Activated T-helper 1 cell treated with anti-CD3 and anti-CD28 coated beads, Interleukin-2, amount 50 U/mL, for 16 hours (primary cell): Measurements from ENCODE around the gene DNMT3L.
"Not testable (repeated sequence)": the region's sequence is repeated elsewhere in the genome, so short reads cannot be mapped to it uniquely, and the experiment has no call there.

ENCODE experiments used
- DNase-seq, 2 donors: peaks; one replicate each; pipeline ENCODE4 v3.0.0-alpha.2; 2020; ENCODE audit warnings: low read depth in 1 of 2, low spot score in 1 of 2

The DNMT3L gene

DNA sequence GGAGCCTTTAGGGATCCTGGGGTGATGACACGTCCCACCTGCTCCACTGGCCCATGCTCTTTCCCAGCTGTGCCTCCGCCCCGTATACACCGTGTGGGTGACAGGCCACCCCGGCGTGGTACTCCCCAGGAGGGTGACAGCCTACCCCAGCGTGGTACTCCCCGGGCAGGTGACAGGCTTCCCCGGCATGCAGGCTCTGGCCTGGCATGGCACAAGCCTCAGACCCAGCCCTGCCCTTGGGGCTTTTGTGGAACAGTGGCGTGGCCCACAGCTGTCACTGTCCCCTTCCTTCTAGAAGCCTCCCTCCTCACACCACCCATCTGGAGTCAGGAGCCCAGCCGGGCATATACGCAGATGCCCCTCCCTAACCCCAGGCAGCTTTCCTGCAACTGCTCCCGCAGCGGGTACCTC, 33.5 kb upstream of the DNMT3L start:
- DNase-seq = no peak

DNA sequence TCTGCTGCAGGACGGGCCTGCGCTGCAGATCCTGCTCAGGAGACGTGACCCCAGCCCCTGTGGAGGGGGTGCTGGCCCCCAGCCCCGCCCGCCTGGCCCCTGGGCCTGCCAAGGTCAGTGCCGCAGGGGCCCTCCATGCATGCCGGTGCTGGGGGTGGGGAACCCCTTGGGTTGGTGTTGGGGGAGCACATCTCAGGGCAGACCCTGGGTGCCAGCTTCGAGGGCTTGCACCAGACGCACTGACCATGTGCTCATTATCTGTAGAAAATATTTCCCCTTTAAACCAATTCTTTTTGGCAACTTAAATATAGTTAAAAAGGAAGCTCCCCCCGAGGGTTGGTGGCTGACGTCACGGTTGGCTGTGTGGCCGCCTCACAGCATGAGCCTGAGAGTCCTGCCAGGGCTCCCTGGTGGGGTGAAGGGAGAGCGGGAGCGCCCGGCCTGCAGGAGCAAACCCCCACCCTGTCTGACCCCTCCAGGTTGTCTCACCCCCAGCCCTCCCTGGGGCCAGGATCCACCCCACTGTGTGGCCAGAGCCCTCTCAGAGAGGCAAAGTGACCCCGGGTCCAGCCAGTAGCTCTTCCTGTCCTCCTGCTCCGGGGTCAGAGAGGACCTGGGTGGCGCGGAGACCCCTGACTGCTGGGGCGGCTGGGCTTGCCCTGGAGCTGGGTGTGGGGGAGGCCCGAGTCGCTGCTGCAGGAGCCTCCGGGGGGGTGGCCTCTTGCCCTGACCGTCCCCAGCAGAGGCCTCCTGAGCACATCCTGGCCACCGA, 32.9 kb upstream of the DNMT3L start:
- no peak for DNase-seq

DNA sequence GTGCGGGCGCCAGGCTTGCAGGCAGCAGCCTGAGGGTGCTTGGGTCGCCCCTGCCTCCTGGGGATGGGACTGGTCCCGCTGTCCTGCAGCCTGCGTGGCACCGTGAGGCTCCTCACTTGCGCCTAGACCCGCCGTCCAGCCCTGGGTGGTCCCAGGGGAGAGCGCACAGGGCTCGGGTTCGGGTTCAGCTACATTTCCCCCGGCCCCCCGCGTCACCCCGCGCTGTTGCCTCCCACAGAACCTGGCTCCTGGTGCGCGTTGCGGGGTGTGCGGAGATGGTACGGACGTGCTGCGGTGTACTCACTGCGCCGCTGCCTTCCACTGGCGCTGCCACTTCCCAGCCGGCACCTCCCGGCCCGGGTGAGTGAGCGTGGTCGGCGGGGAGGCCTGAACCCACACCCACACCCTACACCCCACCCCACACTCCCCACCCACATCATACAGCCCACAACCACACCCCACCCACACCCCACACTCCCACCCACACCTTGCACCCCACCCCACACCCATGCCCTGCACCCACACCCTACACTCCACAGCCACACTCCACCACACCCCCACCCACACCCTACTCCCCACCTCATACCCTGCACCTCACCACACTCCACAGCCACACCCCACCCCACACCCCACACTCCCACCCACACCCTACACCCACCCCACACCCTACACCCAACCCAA, 32.0 kb upstream of the DNMT3L start:
- no peak for DNase-seq

DNA sequence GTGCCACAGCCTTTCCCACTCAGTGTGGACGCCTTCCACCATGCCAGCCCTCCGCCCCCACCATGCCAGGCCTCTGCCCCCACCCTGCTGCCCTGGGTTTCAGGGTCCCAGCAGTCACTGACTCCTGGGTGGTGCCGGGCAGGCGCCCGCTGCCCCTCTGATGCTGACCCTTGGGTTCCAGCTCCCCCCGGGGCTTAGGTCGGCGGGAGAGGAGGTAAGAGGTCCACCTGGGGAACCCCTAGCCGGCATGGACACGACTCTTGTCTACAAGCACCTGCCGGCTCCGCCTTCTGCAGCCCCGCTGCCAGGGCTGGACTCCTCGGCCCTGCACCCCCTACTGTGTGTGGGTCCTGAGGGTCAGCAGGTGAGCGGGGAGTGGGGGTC, 31.1 kb upstream of the DNMT3L start:
- no peak for DNase-seq

DNA sequence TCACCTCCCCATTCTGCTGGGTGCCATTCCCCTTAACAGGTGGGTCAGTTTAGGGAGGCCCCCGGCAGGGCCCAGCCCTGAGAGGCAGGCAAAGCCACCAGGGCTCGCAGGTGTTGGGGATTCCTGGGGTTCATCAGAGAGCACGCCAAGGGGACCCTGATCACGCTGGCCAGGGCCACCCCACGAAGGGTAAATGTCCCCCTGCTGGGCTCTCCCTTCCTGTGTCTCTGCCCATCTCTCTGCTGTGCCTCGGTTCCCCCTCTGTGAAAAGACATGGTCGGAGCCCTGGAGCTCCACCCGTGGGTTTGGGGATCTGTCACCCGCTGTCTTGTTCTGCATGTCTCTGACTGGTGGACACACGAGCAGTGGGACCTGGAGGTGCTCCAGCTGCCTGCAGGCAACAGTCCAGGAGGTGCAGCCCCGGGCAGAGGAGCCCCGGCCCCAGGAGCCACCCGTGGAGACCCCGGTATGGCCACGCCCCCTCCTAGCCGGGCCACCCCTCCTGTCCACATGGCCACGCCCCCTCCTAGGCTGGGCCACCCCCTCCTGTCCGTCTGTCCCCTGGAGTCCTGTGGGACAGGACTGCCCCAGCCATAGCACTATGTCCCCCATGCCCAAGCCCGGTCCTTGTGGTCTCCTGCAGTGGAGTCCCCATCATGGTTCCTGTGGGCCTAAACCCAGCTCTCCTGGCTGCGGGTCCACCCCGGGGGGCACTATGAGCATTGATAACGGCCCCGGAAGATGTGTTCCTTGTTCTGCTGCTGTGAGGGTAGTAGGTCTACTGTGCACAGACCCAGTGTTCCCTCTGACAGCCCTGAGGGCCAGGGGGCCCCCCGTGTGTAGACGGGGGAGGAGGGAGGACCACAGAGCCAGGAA, 30.5 kb upstream of the DNMT3L start:
- no peak for DNase-seq

DNA sequence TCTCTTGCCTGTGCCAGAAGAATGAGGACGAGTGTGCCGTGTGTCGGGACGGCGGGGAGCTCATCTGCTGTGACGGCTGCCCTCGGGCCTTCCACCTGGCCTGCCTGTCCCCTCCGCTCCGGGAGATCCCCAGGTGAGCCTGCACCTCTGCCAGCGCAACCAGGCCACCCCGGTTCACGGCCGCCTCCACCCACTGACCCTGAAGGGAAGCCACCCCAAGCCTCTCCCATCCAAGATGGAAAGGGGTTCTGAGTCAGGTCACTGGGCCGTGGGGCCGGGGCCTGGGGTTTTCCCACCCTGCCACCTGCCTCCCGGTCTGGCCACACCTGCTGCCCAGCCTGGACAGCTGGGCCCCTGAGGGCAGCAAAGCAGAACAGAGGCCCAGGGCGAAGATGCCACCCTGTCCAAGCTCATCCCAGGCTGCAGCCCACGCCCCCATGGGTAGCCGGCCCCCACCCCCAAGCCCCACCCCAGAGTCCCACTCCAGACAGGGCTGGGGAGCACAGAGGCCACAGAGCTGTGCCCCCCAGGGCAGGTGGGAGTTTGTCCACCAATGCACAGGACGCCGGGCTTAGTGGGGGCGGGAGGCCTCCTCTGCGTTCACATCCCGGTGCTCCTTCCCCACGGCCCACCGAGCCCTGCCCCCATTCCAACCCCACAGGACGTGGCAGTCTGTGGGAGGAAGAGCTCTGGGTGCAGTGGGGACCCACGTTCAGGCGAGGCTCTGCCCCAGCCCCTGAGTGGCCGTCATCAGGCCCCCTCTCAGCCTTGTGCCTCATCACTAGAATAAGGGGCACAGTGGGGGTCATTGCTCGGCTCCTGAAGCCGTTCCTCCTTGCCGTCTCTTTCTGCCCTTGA, 29.6 kb upstream of the DNMT3L start:
- DNase-seq = no peak

DNA sequence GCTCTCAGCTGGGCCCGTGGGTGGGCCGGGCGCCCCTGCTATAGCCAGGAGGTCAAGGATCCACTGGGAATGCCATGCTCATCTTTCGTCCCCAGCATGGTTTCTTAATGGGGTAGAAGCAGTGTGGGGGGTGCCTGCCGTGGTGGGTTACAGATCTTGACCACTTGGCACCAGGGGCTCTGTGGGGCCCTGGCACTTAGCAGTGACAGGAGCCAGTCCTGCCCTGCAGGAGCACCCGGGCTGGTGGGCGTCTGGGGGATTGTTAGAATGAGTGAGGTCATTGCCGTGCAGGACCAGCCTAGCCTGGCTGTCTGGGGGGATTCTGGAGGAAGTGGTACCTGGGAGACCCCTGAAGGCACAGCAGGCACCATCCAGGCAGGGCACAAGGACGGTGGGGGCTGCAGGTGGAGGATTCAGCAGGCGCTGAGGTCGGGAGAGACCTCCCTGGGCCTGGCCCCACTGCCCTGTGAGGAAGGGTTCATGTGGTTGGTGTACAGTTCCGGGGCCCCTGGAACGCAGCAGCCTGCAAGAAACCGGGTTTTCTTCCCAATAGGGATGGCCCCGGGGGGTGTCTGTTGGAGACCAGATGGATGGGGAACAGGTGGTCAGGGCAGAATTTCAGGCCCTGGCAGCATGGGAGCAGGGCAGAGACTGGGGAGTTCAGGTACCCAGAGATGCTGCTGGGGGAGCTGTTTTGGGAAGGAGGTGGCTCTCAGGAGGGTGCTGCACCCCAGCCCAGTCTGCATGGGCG, 28.8 kb upstream of the DNMT3L start:
- DNase-seq = no peak

DNA sequence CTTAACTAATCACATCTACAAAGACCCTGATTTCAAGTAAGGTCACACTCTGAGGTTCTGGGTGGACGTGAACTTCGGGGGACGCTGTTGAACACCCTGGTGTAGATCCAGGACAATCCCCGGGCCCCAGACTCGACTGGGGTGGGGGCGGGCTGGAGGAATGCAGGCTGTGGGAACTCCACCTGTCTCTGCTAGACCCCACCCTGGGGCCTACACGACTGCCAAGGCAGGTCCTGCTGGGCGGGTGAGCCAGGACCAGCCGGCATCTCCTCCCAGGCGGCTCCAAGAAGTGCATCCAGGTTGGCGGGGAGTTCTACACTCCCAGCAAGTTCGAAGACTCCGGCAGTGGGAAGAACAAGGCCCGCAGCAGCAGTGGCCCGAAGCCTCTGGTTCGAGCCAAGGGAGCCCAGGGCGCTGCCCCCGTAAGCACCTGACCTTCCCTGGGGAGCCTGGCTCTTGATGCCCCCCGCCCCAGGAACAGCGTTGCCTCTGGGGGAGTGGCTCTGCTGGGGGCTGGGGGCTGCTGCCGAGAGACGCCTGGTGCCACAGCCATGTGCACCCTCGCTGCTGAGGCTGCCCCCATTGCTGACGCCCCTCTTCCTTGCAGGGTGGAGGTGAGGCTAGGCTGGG, 27.8 kb upstream of the DNMT3L start:
- no peak for DNase-seq

DNA sequence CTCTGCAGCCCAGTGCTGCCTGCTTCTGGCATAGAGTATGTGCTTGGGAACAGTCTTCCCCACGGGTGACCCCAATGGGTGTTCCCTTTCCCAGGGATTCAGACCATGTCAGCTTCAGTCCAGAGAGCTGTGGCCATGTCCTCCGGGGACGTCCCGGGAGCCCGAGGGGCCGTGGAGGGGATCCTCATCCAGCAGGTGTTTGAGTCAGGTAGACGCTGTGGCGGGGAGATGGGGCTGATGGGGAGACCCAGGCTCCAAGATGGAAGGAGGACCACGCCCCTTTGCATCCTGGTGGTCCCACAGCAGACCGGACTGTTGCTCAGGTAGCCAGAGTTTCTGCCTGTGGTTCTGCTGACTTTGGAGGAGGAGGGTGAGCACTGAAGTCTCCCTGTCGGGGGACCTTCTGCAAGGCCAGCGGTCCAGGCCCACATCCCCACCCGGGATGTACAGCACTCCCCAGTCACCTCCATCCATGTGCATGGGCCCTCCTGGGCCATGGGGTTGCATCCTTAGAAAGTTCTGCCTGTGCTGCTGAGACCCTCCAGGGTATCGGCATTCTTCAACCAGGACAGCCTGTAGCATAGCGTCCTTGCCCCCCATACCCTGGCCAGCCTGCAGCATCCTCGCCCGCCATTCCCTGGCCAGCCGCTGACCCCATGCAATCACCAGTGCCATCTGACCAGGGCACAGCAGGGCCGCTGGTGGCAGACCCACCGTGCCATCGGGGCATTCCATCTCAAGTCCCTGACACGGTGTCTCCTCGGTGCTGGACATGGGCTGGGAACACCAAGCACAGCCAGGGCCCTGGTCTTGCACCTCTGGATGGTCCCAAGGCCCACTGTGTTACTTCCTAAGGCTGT, 26.8 kb upstream of the DNMT3L start:
- no peak for DNase-seq

DNA sequence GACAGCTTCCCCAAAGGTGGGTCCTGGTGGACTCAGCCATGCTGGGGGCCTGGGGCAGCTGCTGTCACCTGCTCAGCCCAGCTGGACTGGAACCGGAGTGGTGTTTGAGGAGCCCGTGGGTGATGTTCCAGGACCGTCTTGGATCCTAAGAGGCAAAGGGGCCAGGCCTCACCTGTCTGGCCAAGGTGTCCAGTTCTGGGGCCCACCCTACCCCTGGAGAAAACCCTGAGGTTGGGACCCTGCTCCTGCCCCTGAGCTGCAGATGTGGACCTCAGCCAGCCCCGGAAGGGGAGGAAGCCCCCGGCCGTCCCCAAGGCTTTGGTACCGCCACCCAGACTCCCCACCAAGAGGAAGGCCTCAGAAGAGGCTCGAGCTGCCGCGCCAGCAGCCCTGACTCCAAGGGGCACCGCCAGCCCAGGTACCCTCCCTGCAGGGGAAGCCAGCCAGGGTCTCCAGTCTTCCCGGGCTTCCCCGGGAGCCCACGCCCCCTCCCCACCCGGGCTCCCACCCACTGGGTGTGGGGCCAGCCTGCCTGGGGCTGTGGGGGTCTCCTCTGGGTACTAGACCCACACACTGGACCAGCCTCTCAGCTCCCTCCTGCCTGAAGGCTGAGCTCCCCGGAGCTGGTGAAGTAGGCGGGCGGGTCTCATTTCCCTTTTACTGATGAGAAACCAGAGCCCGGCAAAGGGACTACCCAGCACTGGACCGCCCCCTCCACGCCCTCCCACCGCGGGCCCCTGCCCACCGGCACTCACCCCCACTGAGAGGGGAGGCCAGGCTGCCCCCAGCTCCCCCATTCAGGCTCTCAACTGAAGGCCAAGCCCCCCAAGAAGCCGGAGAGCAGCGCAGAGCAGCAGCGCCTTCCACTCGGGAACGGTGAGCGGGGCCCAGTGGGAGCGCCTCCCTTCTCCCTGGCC, 25.3 kb upstream of the DNMT3L start:
- no peak for DNase-seq

DNA sequence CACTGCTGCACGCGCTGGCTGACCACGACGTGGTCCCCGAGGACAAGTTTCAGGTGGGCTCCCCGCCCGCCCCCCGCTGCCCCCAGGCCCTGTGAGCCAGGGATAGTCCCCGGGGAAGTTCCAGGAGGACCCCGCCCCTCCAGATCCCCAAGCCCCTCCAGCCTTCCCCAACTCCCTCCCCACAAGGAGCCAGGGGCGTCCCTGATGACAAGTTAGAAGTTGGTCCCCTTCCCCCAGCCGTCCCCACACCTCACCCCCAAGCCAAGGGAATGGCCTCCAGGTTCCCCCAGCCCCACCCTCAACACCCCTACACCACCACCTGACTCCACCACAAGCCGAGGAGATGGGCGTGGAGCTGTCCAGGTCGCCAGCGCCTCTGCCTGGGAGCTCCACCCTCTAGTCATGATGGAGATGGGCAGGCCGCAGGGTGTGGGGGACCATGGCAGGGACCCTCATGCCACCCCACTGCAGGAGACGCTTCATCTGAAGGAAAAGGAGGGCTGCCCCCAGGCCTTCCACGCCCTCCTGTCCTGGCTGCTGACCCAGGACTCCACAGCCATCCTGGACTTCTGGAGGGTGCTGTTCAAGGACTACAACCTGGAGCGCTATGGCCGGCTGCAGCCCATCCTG, 24.5 kb upstream of the DNMT3L start:
- DNase-seq = no peak

DNA sequence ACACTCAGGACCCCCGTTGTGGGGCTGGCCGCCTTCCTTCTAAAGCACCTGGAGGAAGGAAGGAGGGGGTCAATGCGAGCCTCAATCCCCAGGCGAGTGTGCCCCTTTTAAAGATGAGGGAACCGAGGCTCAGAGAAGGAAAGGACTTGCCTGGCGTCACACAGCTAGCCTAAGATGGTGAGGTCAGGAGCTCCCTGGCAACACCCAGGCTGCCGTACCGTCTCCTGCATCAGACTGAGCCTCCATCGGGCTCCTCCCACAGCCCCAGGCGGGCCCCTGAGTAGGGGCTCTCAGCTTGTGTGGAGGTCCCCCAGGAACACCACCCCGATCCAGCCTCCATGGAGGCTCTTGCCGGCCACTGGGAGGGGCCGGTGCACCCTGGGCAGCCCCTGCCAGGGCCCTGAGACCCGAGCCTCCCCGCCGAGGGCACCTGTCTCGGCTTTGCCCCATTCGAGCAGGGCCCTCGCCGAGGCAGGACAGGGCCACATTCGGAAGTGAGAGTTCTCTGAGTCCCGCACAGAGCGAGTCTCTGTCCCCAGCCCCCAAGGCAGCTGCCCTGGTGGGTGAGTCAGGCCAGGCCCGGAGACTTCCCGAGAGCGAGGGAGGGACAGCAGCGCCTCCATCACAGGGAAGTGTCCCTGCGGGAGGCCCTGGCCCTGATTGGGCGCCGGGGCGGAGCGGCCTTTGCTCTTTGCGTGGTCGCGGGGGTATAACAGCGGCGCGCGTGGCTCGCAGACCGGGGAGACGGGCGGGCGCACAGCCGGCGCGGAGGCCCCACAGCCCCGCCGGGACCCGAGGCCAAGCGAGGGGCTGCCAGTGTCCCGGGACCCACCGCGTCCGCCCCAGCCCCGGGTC, 23.7 kb upstream of the DNMT3L start, which contains the start of gene AIRE:
TSS of gene AIRE (plus strand) at position 739 of the 855 bp plus-strand sequence. CDS start 131 bp downstream, outside the sequence.
- no peak for DNase-seq

DNA sequence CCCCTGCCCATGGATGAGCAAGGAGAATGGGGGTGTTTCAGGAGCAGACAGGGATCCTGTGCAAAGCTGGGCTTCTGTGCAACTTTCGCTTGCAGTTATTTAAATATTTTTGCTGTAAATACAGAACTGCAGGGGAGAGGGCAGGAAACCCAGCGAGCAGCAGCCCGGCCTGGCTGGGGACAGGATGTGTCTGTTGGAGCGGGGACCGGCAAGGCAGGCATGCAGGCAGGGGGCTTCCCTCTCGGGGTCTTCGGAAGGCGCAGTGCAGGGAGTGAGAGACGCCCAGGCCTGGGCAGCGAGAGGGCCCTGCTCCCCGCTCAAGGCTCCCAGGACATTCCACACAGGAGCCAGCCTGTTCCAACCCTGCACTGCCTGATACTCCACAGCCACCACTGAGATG, 22.3 kb upstream of the DNMT3L start:
- no peak for DNase-seq

DNA sequence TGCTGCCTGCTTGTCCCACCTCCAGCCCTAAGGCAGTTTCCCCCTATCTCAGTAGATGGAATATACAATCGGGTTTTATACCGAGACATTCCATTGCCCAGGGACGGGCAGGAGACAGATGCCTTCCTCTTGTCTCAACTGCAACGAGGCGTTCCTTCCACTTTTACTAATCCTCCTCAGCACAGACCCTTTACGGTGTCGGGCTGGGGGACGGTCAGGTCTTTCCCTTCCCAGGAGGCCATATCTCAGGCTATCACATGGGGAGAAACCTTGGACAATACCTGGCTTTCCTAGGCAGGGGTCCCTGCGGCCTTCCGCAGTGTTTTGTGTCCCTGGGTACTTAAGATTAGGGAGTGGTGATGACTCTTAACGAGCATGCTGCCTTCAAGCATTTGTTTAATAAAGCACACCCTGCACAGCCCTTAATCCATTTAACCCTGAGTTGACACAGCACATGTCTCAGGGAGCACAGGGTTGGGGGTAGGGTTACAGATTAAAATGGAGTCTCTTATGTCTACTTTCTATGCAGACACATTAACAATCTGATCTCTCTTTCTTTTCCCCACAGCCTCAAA, 21.6 kb upstream of the DNMT3L start:
- not testable (repeated sequence) for DNase-seq

DNA sequence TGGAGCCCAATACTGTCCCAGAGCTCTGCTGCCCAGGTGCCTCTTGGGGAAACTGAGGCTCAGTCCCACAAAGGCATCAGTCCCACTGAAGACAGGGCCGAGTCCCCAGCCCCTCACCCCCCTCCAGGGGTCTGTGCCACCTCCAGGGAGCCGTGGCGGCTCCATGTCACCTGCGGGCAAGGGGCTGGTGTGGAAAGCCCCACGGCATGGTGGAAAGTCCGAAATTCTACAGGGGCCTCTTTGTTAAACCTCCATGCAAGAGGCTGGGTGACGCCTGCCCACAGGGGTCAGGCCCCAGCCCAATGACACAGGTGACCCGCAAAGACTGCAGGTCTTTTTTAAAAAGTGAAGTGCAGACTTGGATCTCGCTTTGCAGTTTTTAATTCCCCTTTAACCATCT, 20.7 kb upstream of the DNMT3L start:
- DNase-seq = no peak

DNA sequence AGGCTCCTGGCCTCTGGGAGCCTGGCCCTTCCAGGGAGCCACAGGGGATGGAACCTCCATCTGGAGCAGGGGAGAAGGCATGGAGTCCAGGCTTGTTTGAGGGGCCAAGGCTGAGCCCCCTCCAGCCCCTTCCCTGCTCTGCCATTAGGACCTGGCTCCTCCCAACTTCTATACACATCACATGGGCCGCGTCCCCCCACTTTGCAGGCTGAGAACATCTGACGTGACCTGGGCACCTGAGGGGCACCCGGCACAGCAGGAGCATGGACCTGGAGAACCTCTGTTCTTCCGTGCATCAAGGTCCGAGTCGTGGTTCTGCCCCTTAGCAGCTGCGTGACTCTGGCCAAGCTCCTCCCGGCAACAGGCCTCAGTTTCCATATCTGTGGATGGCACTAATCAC, 20.1 kb upstream of the DNMT3L start:
- DNase-seq = no peak
